Stimulated activated CD4-positive, alpha-beta T cell treated with anti-CD3 and anti-CD28 coated beads, Interleukin-4, amount 100 ng/mL, for 4 hours (primary cell): ENCODE measurements around the gene HOXD11.
A peak's percentile ranks its signal among the peaks of the same experiment; 100 is the strongest.

Source experiments
- DNase-seq, 2 experiments: peaks; one replicate each; pipeline ENCODE4 v3.0.0-alpha.2; 2020

The HOXD11 gene

GRCh38 chr2:176094349-176094748, 12.7 kb upstream of the HOXD11 start:
- DNase-seq, result no peak

- no peak for DNase-seq
Measured at GRCh38 chr2:176095421-176095820, 11.7 kb upstream of the HOXD11 start.

- DNase-seq, result no peak
Measured at GRCh38 chr2:176096243-176096985, 10.7 kb upstream of the HOXD11 start.

GRCh38 chr2:176096986-176097819, 9.9 kb upstream of the HOXD11 start:
- DNase-seq, result peak; percentile 34 to 59

- DNase-seq, result no peak
Measured at GRCh38 chr2:176097820-176098365, 9.2 kb upstream of the HOXD11 start.

GRCh38 chr2:176098366-176099158, 8.5 kb upstream of the HOXD11 start:
- DNase-seq, result no peak

GRCh38 chr2:176099159-176099727, 7.8 kb upstream of the HOXD11 start:
- no peak for DNase-seq

GRCh38 chr2:176099728-176100546, 7.1 kb upstream of the HOXD11 start, which contains the start of gene HOXD12:
HOXD12 (plus strand) TSS chr2:176099795; CDS start chr2:176099802, 7 bp downstream.
- no peak for DNase-seq

- DNase-seq, result no peak
Measured at GRCh38 chr2:176100547-176101140, 6.4 kb upstream of the HOXD11 start.

GRCh38 chr2:176101216-176101830, 5.8 kb upstream of the HOXD11 start:
- DNase-seq, result no peak

GRCh38 chr2:176101842-176102241, 5.2 kb upstream of the HOXD11 start:
- no peak for DNase-seq

GRCh38 chr2:176102309-176102866, 4.7 kb upstream of the HOXD11 start:
- DNase-seq, result no peak

- DNase-seq, result no peak
Measured at GRCh38 chr2:176103194-176103593, 3.9 kb upstream of the HOXD11 start.

- DNase-seq, result no peak
Measured at GRCh38 chr2:176103742-176104315, 3.3 kb upstream of the HOXD11 start.

GRCh38 chr2:176104316-176105077, 2.6 kb upstream of the HOXD11 start:
- DNase-seq, result no peak

GRCh38 chr2:176105078-176105729, 1.9 kb upstream of the HOXD11 start:
- DNase-seq, result no peak

- no peak for DNase-seq
Measured at GRCh38 chr2:176105730-176106580, 1.1 kb upstream of the HOXD11 start.

GRCh38 chr2:176107731-176108181, 676 bp downstream of the HOXD11 start:
- DNase-seq, result no peak
